Skin of body (tissue), 2 donors: ENCODE results near the gene GPR108. TPM values are rescaled to one million over a fixed set of nuclear protein-coding genes. Genes with fewer than 3 reads are reported as not detected.
"Not testable (repeated sequence)": the region's sequence is repeated elsewhere in the genome, so short reads cannot be mapped to it uniquely, and the experiment has no call there.

ENCODE experiments used
- DNase-seq: peaks from one replicate; lab custom pipeline; 2025; lab: John Stamatoyannopoulos, UW
- total RNA-seq: library from RNA; depleted of rRNA; stranded (reverse); fragments of >200 nt; gene quantifications from one replicate; pipeline ENCODE4 v1.2.3, GENCODE V29; 2014

Gene GPR108
- 19.7 TPM for total RNA-seq

DNA sequence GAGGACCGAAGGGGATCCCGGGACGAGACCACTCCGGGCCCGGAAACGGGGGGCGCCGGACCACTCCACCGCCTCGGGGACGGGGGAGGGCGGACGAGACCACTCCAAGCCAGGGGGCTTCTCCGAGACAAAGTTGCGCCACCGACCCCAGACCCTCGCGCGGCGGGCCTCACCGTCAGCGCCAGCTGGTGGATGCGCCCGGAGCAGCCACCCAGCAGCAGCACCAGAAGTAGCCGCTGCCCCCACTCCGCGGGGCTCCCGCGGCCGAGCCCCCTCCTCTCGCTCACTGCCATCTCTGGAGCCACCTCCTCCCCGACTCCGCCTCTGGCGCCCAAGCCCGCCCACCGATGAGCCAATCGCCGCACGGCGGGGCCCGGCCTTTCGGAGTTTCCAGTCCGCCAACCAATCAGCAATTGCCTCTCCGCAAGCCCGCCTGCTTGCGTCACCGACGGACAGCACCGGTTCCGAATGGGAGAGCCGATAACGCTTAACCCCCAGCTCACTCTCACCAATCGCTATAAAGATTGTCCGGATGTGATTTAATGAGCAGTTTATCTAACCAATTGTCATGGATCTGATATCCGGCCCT, at the start of gene GPR108:
GPR108 (minus strand) TSS at position 297 of the 589 bp plus-strand sequence; CDS start at position 293, 4 bp downstream.
- peak; percentile 100 for DNase-seq

DNA sequence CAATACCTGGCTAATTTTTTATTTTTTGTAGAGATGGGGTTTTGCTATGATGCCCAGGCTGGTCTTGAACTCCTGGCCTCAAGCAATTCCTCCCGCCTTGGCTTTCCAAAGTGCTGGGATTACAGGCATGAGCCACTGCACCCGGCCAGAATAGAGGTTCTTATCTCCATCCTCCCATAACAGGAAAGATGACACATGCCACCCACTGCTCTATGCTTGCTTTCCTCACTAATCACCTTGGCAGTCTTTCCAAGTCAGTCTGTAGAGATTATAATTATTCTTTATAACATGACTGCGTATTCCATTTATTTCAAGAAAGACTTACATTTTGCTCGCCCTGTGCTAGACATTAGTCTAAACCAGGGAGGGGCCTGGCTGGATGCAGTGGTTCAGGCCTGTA, 41.8 kb upstream of the GPR108 start:
- DNase-seq, result no peak

DNA sequence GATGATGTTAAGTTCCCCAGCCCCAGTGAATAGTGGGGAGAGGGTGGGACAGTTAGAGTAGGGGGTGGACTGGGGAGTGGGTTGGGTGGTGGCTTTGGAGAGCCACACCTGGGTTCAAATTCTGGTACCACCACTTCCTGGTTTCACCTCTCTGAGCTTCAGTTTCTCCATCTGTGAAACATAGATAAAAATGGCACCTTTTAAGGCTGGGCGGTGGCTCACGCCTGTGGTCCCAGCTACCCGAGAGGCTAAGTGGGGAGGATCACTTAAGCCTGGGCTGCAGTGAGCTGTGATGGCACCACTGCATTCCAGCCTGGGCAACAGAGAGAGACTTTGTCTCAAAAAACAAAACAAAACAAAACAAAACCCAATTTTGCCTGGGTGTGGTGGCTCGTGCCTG, 41.0 kb upstream of the GPR108 start:
- DNase-seq, result no peak

DNA sequence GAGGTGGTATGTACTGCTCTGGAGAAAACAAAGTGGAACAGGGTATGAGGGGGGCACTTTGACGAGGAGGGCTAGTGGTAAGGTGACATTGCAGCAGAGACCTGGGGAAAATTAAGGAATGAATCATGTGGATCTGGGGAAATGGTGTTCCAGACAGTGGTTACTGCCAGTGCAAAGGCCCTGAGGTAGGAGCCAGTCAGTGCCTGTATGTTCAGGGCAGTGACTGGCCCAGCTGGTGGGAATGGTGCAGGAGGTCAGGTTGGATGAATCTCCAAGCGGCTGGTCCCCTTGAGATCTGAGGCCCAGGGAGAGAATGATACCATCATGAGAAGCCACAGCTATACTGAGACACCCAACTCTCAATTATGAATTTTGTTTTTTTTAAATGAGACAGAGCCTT, 40.1 kb upstream of the GPR108 start:
- DNase-seq, result no peak

DNA sequence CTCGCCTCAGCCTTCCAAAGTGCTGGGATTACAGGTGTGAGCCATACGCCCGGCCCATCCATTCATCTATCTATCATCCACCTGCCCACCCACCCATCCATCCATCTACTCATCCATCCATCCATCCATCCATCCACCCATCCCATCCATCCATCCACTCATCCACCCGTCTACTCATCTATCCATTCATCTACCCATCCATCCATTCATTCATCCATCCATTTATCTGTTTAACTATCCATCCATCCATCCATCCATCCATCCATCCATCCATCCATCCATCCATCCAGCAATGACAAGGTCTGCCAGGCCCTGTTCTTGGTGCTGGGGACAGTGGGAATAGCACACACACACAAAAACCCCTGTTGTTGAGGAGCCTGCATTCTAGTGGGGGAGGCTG, 39.6 kb upstream of the GPR108 start:
- DNase-seq, result no peak

DNA sequence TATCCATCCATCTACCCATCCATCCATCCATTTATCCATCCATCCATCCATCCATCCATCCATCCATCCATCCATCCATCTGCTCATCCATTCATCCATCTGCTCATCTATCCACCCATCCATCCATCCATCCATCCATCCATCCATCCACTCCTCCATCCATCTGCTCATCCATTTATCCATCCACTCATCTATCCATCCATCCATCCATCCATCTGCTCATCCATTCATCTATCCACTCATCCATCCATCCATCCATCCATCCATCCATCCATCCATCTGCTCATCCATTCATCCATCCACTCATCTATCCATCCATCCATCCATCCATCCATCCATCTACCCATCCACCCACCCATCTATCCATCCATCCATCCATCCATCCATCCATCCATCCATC, 38.7 kb upstream of the GPR108 start:
- not testable (repeated sequence) for DNase-seq

DNA sequence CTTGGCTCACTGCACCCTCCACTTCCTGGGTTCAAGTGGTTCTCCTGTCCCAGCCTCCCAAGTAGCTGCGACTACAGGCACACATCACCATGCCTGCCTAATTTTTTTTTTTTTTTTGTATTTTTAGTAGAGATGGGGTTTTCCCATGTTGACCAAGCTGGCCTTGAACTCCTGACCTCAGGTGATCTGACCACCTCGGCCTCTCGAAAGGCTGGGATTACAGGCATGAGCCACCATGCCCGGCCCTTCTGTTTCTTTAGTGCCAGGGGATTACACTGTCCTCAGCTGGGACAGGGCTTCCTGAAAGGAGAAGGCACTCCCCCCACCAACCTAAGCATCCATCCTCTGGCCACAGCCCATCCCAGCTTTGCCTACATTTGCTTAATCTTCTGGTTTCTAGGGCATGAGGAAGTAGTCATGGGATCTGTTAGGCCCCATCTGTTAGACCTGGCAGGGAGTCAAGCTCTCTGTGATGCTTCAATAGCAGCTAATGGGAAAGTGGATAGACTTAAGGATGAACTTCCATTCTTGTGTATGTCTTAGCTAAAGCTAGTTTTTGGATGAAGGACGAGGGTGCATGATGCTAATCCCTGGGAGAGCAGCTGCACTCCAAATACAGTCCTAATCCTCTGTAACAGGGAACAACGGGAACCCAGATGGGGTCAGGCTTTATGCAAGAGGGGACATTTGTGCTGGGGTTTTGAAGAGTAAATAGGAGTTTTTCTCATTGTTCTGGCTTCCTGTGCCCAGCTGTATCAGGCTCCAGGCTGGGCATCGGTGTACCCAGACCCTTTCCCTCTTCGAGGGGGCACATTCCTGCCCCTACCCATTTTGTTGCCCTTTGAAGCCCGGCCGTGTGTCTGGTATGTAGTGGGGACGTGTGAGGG, 37.7 kb upstream of the GPR108 start:
- DNase-seq, result no peak

DNA sequence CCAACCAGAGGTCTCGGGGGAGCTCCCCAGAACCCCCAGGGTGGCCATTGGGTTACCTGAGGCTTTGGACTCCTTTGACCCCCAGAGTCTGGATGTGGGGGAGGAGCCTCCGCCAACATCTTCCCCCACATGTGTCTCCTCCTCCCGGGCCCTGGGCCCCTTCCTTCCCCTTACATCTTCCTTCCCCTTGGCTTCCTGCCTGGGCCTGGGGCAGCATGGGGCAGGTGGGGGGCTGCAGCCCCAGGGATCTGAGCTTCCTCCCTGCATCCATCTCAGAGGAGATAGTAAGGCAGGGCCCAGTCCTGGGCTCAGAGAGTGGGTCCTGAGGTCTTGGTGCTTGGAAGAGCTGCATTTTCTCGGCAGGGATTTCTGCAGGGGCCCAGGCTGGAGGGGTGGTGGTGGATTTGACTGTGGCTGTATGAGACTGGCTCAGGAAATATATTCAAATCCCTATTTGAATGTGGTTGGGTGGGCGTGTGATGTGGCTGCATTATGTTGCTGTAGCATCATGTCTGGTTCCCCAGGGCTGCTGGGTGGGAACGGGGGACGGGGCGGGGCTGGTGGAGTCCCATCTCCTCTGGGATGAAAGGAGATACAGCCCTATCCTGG, 36.0 kb upstream of the GPR108 start:
- no peak for DNase-seq

DNA sequence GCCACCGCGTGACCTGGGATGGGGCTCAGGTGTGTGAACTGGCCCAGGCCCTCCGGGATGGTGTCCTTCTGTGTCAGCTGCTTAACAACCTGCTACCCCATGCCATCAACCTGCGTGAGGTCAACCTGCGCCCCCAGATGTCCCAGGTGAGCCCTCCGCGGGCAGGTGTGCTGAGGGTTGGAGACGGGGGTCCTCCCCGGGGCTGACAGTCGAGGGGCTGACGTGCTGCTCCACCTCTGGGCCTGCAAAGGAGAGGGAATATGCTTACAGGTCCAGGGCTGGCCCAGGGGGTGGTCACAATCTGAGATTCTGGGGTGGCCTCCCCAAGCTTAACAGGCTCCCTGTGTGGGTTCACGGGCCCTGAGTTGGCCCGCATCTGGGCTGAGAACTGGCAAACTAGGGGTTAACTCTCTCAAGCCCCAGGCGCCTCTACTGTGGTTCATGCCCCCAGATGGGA, 35.5 kb upstream of the GPR108 start:
- DNase-seq, result no peak

DNA sequence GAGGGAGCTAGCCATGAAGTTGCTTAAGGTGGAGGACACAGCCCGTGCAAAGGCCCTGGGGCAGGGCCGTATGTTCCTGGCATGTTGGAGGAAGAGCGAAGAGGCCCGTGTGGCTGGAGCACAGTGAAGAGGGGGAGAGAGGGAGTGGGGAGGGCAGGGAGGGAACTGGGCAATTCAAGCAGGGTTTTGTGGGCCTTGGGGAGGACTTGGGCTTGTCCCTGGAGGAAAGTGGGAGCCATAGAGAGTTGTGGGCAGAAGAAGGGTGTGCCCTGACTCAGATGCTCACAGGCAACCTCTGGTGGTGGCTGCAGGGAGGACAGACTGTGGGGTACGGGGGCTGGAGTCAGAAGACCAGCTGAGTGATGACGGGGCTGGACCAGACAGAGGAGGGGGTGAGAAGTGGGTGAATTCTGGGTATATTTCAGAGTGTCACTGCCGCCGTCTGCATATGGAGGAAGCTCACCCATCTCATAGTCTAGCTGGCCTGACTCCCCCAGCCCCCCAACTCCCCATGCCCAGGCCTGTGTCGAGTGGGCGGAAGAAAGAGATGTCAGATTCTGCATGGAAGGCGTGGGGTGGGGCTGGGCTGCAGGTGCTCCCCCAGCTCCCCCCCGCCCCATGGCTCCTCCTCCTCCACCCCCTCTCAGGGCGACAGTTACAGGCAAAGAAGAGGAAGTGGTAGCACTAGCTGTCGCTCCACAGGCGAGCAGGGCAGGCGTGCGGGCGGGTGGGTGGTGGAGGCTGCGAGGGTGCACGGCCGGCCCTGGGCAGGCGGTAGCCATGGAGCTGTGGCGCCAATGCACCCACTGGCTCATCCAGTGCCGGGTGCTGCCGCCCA, 34.9 kb upstream of the GPR108 start, which contains the start of gene VAV1:
VAV1 (plus strand) TSS at position 681 of the 838 bp plus-strand sequence; CDS start at position 781, 100 bp downstream.
- DNase-seq, result no peak

DNA sequence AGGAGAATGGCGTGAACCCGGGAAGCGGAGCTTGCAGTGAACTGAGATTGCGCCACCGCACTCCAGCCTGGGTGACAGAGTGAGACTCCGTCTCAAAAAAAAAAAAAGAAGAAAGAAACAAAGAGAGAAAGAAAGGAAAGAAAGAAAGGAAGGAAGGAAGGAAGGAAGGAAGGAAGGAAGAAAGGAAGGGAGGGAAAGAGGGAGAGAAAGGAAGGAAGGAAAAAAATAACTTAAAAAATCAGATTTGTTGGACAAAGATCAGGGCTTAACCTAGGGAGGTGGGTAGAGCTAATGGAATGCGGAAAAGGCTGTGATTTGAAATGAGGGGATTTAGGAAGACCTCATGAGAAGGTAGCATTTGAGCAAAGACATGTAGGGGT, 34.3 kb upstream of the GPR108 start:
- not testable (repeated sequence) for DNase-seq

DNA sequence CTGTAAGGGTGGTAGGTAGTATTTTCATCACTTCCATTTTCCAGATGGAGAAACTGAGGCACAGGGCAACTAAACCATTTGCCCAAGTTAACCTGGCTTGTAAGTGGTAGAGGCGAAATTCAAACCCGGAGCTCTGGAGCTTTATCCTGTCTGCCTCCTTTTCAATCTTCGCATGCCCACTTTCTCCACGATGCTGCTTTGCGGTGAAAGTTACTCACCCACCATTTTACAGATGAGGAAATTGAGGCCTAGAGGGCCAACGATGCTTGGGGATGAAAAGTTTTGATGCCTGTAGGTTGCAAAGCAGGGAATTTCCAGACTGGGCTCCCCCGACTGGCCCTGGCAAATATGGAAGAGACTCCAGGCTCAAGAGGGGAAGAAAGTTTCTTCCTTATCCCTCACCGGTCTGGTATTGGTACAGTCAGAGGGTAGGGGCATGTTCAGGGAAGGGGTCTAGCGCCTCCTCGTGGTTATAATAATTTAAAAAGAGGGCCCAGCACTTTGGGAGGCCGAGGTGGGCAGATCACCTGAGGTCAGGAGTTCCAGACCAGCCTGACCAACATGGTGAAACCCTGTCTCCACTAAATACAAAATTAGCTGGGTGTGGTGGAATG, 31.7 kb upstream of the GPR108 start:
- no peak for DNase-seq

DNA sequence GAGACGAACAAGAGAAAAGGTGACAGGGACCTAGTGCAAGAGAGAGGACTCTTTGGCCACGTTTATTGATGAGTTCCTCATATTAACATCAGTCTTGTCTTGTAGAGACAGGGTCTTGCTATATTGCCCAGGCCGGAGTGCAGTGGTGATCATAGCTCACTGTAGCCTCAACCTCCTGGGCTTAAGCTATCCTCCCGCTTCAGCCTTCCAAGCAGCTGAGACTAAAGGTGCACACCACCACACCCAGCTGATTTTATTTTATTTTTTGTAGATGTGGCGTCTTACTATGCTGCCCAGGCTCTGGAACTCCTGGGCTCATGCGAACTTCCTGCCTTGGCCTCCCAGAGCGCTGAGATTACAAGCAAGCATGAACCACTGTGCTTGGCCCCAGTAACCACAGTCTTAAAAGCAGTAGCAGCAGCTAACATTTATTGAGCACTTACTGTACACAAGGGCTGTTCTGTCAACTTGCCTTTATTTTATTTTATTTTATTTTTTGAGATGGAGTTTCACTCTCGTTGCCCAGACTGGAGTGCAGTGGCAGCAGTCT, 30.9 kb upstream of the GPR108 start:
- DNase-seq, result no peak

DNA sequence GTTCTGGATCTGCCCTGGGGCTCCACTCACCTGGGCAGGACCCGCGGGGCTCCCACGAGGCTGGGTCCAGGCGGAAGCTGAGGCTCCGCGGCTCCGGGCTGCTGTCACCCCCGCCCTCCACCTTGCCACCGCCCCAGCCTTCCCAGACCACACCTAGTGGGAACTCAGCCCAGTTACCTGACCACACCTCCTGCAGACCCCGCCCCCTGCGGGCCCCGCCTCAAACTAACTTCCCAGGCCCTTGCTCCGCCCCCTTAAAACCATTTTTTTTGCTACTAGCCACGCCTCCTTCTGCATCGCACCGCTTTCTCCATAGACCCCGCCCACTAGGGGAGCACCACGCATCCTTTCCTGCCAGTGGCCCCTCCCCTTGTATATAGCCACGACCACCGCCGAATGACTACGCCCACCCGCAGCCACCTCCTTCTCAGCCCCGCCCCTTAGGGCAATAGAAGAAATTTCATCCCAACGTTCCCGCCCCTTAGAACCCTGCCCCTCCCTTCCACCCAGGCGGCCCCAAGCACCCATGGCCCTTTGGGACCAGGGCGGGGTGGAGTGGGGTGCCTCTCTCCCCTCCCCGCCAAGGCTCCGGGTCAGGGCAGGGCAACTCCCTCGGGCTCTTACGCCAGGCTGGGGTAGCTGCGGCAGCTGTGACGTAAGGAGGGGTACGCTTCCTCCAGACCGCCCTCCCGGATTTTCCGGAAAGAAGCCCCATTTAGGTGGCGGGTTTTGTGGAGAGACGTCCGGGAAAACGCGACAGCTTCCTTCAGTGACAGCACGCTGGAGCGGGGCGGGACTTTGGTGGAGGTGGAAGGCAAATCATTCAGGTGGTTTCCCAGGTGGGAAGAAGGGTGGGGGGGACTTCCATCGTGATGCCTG, 30.2 kb upstream of the GPR108 start, which contains the start of gene SH2D3A:
SH2D3A (minus strand) TSS at position 79 of the 879 bp plus-strand sequence. CDS start 3,687 bp downstream, outside the sequence.
- DNase-seq, result no peak

DNA sequence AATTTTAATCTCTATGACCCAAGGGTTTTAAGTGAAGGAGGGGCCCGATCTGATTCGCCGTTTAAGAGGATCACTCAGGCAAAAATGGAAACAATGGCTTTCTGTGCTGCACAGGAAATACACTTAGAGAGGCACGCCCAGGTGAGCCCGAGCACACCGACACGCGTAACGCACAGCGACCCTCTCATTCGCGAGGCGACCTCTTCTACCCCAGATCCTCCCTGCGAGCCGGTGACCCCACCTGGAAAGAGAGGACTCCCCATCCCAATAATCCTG, 29.6 kb upstream of the GPR108 start:
- no peak for DNase-seq

DNA sequence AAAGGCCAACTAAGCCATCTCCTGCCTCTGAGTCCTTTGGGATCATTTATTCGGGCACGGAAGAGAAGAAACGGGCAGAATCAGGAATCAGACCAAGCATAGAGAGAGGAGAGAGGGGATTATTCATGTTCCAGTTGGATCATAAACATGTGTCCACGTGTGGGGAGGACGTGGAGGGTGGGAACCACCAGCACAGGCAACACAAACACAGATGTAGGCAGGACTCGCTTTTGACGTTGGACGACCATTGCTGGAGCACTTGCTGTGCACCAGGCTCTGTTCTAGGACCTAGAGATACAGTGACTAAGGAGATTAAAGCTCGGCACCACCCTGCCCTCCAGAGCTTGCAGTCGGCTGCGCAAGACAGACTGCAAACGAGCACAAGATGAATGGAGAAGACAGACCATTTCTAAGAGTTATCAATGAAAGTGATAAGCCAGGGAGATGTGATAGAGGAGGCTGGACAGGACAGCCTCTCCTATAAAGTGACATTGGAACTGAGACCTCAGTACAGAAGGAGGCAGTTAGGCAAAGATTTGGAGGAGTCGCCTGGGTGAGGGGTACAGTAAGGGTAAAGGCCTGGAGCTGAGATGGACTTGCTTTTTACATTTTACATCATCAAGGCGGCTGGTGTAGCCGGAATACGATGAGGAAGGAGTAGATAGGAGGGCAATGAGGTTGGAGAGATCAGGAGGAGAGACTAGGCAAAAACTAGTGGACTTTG, 29.1 kb upstream of the GPR108 start:
- DNase-seq, result no peak

DNA sequence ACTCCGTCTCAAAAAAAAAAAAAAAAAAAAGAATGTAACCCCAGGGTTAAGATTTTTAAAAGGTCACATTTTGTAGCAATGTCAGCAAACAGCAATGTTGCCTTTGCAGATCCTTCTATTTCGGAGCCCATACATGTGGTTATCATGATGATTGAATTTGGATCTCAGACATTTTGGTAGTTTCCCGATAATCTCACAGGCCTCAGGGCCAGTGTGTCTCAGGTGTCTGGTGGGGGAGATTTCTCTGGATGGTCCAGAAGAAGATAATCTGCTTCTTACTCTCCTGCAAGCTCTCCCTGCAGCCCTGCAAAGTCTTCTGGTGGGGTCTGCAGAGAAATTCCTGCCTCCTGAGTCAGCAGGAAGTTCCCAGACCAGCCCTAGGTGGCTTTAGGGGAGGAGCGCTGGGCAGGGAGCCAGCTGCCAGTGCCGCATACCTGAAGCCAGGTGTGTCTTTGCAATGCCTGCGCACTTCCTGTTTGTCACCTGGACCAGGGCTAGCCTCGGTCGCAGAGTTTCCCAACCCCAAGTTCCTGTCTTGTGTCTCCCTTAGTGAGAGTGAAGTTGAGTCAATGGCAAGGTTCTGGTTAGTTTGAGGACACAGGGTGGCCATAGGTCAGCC, 28.5 kb upstream of the GPR108 start:
- no peak for DNase-seq

DNA sequence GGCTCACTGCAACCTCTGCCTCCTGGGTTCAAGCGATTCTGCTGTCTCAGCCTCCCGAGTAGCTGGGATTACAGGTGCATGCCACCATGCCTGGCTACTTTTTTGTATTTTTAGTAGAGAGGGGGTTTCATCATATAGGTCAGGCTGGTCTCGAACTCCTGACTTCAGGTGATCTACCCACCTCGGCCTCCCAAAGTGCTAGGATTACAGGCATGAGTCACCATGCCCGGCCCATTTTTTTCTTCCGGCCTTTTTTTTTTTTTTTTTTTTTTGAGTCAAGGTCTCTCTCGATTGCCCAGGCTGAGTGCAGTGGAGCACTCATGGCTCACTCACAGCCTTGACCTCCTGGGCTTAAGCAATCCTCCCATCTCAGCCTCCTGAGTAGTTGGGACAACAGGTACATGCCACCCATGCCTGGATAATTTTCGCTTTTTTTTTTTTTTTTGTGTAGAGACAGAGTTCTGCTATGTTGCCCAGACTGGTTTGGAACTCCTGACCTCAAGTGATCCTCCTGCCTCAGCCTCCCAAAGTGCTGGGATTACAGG, 24.9 kb upstream of the GPR108 start:
- not testable (repeated sequence) for DNase-seq
